Upper lobe of left lung (tissue), 6 donors: ENCODE measurements around the gene SLC44A4. TPM values are rescaled to one million over a fixed set of nuclear protein-coding genes. Genes with fewer than 3 reads are reported as not detected.

Experiments
- ATAC-seq, 2 donors: fragments of 200-7000 bp; cut with Tn5 transposase; one replicate each; pipeline ENCODE4 v1.9.1; 2022; ENCODE audit warnings: mild to moderate bottlenecking in 2 of 2, moderate library complexity in 2 of 2; ENCODE audit not compliant: low FRiP score in 2 of 2
- DNase-seq, 2 donors: peaks; one replicate each; pipeline ENCODE4 v3.0.0-alpha.2; 2019 to 2020
- H3K27ac ChIP-seq, 4 donors: fragments of 200-600 bp; sonication (generic); one replicate each; pipeline ENCODE4 v1.5.1; 2016 to 2019
- H3K27me3 ChIP-seq, 4 donors: fragments of 200-600 bp; sonication (generic); one replicate each; pipeline ENCODE4 v1.5.1; 2017 to 2019
- H3K36me3 ChIP-seq, 4 donors: fragments of 200-600 bp; sonication (generic); one replicate each; pipeline ENCODE4 v1.5.1; 2016 to 2019
- H3K4me1 ChIP-seq, 4 donors: fragments of 200-600 bp; sonication (generic); one replicate each; pipeline ENCODE4 v1.5.1; 2018 to 2019
- H3K4me3 ChIP-seq, 4 donors: fragments of 200-600 bp; sonication (generic); one replicate each; pipeline ENCODE4 v1.5.1; 2017 to 2019; ENCODE audit warnings: mild to moderate bottlenecking in 2 of 4, moderate library complexity in 1 of 4
- H3K9me3 ChIP-seq, 4 donors: fragments of 200-600 bp; sonication (generic); one replicate each; pipeline ENCODE4 v1.5.1; 2018 to 2019
- EP300 ChIP-seq, 4 donors: sonication (generic); formaldehyde crosslinking; IDR thresholded peaks; one replicate each; pipeline ENCODE4 v1.5.1; 2017; ENCODE audit warnings: antibody characterized with exemption in 4 of 4, control low read depth in 2 of 4
- POLR2A ChIP-seq, 4 donors: fragments of 450-650 bp; IDR thresholded peaks; one replicate each; pipeline ENCODE4 v1.5.1; 2016 to 2017; ENCODE audit warnings: antibody characterized with exemption in 4 of 4, mild to moderate bottlenecking in 2 of 4
- POLR2AphosphoS5 ChIP-seq, 2 donors: sonication (generic); formaldehyde crosslinking; IDR thresholded peaks; one replicate each; pipeline ENCODE4 v1.5.1; 2017; ENCODE audit warnings: antibody characterized with exemption in 2 of 2
- WGBS, 2 donors: methylation state at CpG; one replicate each; pipeline ENCODE4 v1.1.5; 2017 to 2018; 5-methylcytosine and 5-hydroxymethylcytosine counted together
- total RNA-seq, 6 donors: library from RNA; depleted of rRNA in 4 of 6; stranded (reverse); fragments of >200 nt in 4 of 6; gene quantifications; one replicate each; pipeline versions ENCODE4 v1.1.0 to v1.2.1, GENCODE V29; 2016 to 2021
- TF ChIP-seq, protein P1 (sequence below), 6 experiments: fragments of 450-650 bp in 4 of 6; fragments of 200-600 bp in 2 of 6; sonication (generic) in 2 of 6; IDR thresholded peaks; one replicate each; pipeline ENCODE4 v1.5.1; 2016 to 2019; ENCODE audit warnings: antibody characterized with exemption in 6 of 6
- donor health status: DM: no; HTN: no; CAD: no; lungs with moderate emphysema.
- donor health status: DM: no; HTN: yes; CAD: no; lungs with severe emphysema.

The SLC44A4 gene
- total RNA-seq, 6 donors from 2014 or later = 19.1 to 84.2 (median 42.0) TPM

- Histone ChIP-seq H3K27ac (no peak overlapping the region), H3K9me3 (no peaks in the 10 kb centered on the region), H3K36me3 (peaks cover 39 to 96% (median 80%) of the 10 kb centered on the region in 4 donors), H3K27me3 (no peaks in the 10 kb centered on the region), H3K4me3 (no peak overlapping the region), H3K4me1 (no peaks in the 10 kb centered on the region)
- TF ChIP-seq EP300 (IDR thresholded peaks at IDR 0.05) = no peak
- no peak for TF ChIP-seq POLR2A (IDR thresholded peaks at IDR 0.05)
- TF ChIP-seq POLR2AphosphoS5 (IDR thresholded peaks at IDR 0.05) = no peak
- TF ChIP-seq, protein P1, sequence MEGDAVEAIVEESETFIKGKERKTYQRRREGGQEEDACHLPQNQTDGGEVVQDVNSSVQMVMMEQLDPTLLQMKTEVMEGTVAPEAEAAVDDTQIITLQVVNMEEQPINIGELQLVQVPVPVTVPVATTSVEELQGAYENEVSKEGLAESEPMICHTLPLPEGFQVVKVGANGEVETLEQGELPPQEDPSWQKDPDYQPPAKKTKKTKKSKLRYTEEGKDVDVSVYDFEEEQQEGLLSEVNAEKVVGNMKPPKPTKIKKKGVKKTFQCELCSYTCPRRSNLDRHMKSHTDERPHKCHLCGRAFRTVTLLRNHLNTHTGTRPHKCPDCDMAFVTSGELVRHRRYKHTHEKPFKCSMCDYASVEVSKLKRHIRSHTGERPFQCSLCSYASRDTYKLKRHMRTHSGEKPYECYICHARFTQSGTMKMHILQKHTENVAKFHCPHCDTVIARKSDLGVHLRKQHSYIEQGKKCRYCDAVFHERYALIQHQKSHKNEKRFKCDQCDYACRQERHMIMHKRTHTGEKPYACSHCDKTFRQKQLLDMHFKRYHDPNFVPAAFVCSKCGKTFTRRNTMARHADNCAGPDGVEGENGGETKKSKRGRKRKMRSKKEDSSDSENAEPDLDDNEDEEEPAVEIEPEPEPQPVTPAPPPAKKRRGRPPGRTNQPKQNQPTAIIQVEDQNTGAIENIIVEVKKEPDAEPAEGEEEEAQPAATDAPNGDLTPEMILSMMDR (IDR thresholded peaks at IDR 0.05) = no peak
- 89 to 92% methylated on average over 17 to 19 of the region's 19 CpGs for WGBS, 2 donors
- ATAC-seq = no peak
- DNase-seq = no peak
Measured at GRCh38 chr6:31887173-31888007, 8.6 kb upstream of the SLC44A4 start.

- no peaks in the 10 kb centered on the region for H3K9me3 ChIP-seq
- no peak overlapping the region for H3K4me3 ChIP-seq
- no peak for DNase-seq
- TF ChIP-seq POLR2A (IDR thresholded peaks at IDR 0.05) = no peak
- no peak for TF ChIP-seq EP300 (IDR thresholded peaks at IDR 0.05)
- TF ChIP-seq, protein P1 (IDR thresholded peaks at IDR 0.05) = no peak
- no peak for TF ChIP-seq POLR2AphosphoS5 (IDR thresholded peaks at IDR 0.05)
- WGBS, 2 donors = 98 to 99% methylated on average over 5 to 18 of the region's 18 CpGs
- no peaks in the 10 kb centered on the region for H3K4me1 ChIP-seq
- no peak for ATAC-seq
- H3K27me3 ChIP-seq = no peaks in the 10 kb centered on the region
- no peak overlapping the region for H3K27ac ChIP-seq
- peaks cover 39 to 96% (median 80%) of the 10 kb centered on the region in 4 donors for H3K36me3 ChIP-seq
Measured at GRCh38 chr6:31886541-31886991, 7.8 kb upstream of the SLC44A4 start.

GRCh38 chr6:31884528-31885035 is 5.8 kb upstream of the SLC44A4 start:
- 96 to 97% methylated on average over 20 to 22 of the region's 22 CpGs for WGBS, 2 donors
- DNase-seq = no peak

DNA sequence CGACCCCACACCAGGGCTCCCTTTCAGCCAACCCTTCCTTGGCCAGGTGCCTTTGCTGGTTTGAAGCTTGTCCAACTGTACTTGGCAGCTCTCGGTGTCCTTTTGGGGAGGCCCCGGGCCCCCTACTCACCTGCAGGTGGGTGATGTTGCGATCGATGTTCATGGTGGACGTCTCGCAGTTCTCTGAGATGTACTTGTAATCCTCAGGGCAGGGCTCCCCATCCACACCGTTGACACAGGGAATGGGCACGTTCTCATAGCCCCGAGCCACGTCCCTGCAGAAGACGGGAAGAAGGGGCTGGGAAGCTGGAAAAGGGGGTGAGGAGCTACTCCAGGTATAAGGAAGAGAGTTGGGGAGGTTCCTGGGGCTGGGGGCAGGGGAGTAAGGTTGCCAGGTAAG is 4.9 kb upstream of the SLC44A4 start:
- Histone ChIP-seq H3K27ac (no peak overlapping the region), H3K9me3 (no peaks in the 10 kb centered on the region), H3K36me3 (peaks cover 35 to 92% (median 83%) of the 10 kb centered on the region in 4 donors), H3K4me3 (no peak overlapping the region), H3K4me1 (peaks cover 0 to 7% (median under 1%) of the 10 kb centered on the region in 4 donors), H3K27me3 (no peaks in the 10 kb centered on the region)
- WGBS, 2 donors = 83 to 93% methylated on average over 11 to 12 of the region's 12 CpGs
- no peak for ATAC-seq
- no peak for DNase-seq
- TF ChIP-seq EP300 (IDR thresholded peaks at IDR 0.05) (no peak), POLR2A (IDR thresholded peaks at IDR 0.05) (no peak), POLR2AphosphoS5 (IDR thresholded peaks at IDR 0.05) (no peak)
- TF ChIP-seq, protein P1 (IDR thresholded peaks at IDR 0.05) = no peak

More at GRCh38 chr6:31884528-31885035, 5.8 kb upstream of the SLC44A4 start:
- Histone ChIP-seq H3K4me1 (peaks cover 0 to 4% (median 0%) of the 10 kb centered on the region in 4 donors), H3K27me3 (no peaks in the 10 kb centered on the region), H3K36me3 (peaks cover 35 to 99% (median 88%) of the 10 kb centered on the region in 4 donors), H3K9me3 (no peaks in the 10 kb centered on the region), H3K27ac (no peak overlapping the region), H3K4me3 (no peak overlapping the region)
- TF ChIP-seq, protein P1 (IDR thresholded peaks at IDR 0.05) = no peak
- TF ChIP-seq POLR2A (IDR thresholded peaks at IDR 0.05) (no peak), POLR2AphosphoS5 (IDR thresholded peaks at IDR 0.05) (no peak), EP300 (IDR thresholded peaks at IDR 0.05) (no peak)
- ATAC-seq = no peak
